ENCODE measurements around the gene TSPOAP1. TPM values are rescaled to one million over a fixed set of nuclear protein-coding genes. Genes with fewer than 3 reads are reported as not detected.

Gene TSPOAP1, protein sequence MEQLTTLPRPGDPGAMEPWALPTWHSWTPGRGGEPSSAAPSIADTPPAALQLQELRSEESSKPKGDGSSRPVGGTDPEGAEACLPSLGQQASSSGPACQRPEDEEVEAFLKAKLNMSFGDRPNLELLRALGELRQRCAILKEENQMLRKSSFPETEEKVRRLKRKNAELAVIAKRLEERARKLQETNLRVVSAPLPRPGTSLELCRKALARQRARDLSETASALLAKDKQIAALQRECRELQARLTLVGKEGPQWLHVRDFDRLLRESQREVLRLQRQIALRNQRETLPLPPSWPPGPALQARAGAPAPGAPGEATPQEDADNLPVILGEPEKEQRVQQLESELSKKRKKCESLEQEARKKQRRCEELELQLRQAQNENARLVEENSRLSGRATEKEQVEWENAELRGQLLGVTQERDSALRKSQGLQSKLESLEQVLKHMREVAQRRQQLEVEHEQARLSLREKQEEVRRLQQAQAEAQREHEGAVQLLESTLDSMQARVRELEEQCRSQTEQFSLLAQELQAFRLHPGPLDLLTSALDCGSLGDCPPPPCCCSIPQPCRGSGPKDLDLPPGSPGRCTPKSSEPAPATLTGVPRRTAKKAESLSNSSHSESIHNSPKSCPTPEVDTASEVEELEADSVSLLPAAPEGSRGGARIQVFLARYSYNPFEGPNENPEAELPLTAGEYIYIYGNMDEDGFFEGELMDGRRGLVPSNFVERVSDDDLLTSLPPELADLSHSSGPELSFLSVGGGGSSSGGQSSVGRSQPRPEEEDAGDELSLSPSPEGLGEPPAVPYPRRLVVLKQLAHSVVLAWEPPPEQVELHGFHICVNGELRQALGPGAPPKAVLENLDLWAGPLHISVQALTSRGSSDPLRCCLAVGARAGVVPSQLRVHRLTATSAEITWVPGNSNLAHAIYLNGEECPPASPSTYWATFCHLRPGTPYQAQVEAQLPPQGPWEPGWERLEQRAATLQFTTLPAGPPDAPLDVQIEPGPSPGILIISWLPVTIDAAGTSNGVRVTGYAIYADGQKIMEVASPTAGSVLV (N-terminal part only)
- 27.9 and 30.5 TPM in 2 replicates for total RNA-seq
- long read RNA-seq: 0 reads

DNA sequence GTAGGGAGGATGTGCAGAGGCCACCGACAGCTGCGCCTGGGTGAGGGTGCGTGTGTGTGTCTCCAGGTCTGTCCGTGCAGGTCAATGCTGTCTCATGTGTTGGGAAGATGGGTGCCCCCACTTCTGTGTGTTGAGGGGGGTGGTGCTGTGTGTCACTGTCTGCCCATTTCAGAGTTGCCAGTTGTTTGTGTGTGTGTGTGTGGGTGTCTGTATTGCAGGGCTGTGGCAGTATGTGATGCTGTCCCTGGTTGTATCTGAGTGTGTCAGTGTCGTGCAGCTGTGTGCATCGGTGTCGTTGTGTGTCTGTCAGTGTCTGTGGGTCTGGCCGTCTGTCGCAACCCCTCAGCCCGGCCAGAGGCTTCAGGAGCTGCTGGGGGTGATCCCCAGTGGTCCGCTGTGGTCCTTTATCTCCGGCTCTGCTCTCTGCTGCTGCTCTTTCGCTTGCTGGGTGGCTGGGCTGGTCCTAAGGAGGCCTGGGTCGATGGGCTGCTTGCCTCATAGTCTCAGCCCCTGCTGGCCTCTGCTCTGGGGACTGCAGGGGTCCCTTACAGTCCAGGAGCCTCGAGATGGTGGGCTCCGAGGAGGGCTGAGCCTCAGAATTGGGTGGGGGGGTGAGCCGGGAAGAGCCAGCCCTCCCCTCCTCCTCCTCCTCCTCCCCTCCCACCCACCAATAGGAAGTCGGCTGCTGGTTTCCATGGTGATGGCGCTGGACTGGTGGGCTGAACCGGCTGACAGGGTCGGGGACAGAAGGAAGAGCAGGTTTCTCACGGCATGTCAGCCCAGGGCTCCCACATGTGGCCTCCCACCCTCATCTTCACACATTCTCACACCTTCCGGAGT lies at the start of gene TSPOAP1:
Gene TSPOAP1, minus strand, starts transcription at position 601 of the 840 bp plus-strand sequence. CDS start 875 bp downstream, outside the sequence.
- TF ChIP-seq, protein P1, sequence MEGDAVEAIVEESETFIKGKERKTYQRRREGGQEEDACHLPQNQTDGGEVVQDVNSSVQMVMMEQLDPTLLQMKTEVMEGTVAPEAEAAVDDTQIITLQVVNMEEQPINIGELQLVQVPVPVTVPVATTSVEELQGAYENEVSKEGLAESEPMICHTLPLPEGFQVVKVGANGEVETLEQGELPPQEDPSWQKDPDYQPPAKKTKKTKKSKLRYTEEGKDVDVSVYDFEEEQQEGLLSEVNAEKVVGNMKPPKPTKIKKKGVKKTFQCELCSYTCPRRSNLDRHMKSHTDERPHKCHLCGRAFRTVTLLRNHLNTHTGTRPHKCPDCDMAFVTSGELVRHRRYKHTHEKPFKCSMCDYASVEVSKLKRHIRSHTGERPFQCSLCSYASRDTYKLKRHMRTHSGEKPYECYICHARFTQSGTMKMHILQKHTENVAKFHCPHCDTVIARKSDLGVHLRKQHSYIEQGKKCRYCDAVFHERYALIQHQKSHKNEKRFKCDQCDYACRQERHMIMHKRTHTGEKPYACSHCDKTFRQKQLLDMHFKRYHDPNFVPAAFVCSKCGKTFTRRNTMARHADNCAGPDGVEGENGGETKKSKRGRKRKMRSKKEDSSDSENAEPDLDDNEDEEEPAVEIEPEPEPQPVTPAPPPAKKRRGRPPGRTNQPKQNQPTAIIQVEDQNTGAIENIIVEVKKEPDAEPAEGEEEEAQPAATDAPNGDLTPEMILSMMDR (conservative IDR thresholded peaks at IDR 0.05): no peak
- H3K4me3 Mint-ChIP-seq: peak within 1 kb of the TSS; percentile 64

DNA sequence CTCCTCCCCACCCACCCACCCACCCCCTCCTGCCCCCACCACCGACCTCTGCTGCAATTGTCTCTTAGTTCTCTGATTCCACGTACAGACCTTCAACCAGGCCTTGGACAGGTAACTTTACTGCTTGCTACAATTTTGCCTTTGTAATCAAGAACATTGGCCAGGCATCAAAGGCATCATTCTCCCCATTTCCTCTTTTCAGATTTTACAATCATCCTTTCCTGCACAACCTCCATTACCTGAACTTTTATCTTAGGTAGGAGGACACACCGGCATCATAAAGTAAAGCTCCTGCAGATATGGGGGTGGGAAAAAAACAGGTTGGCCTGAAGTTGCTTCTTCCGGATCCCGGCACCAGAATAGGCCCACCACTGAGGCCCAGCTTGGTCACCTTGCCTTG lies 49.1 kb upstream of the TSPOAP1 start:
- no peak for DNase-seq (ENCODE audit: low read depth, low spot score)
- H3K9me3 Mint-ChIP-seq: no peaks in the 10 kb centered on the region
- no peak overlapping the region for H3K4me3 Mint-ChIP-seq
- peak overlapping the region; percentile 6 for H3K27ac Mint-ChIP-seq (ENCODE audit: unreplicated experiment)
- H3K36me3 Mint-ChIP-seq (ENCODE audit: low read depth): no peaks in the 10 kb centered on the region
- H3K27me3 Mint-ChIP-seq (ENCODE audit: low read depth): no peaks in the 10 kb centered on the region
- TF ChIP-seq, protein P1 (conservative IDR thresholded peaks at IDR 0.05): no peak
- peaks cover 37% of the 10 kb centered on the region for H3K4me1 Mint-ChIP-seq

More for the DNA sequence above, at the start of gene TSPOAP1:
- Mint-ChIP-seq H3K27ac (ENCODE audit: unreplicated experiment) (peak within 1 kb of the TSS; percentile 63), H3K36me3 (ENCODE audit: low read depth) (no peaks in the 10 kb centered on the region), H3K27me3 (ENCODE audit: low read depth) (no peaks in the 10 kb centered on the region), H3K9me3 (no peaks in the 10 kb centered on the region), H3K4me1 (peaks cover 40% of the 10 kb centered on the region)
- peak; percentile 58 for DNase-seq (ENCODE audit: low read depth, low spot score)

DNA sequence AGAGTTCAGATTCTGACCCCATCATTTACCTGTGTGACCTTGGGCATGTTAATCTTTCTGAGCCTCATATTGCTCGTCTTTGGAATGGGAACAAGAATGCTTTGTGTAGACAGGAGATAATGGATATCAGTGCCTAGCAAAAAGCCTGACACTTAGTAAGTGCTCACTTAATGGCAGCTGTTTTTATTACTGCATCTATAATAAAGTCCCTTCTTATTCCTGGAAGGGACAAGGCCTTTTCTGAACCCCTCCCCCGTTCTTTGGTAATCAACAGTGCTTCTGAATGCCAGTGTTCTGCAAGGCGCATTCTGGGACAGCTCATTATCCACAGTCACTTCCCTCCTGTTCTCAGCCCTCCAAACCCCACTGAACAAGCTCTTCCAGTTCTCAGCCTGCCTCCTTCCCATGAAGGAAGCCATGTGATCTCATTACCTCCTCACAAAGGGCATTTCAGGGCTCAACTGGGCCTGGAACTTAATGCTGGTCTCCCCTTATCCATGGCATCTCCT lies 48.6 kb upstream of the TSPOAP1 start:
- DNase-seq (ENCODE audit: low read depth, low spot score): no peak
- Mint-ChIP-seq H3K27ac (ENCODE audit: unreplicated experiment) (no peak overlapping the region), H3K36me3 (ENCODE audit: low read depth) (no peaks in the 10 kb centered on the region), H3K27me3 (ENCODE audit: low read depth) (no peaks in the 10 kb centered on the region), H3K9me3 (no peaks in the 10 kb centered on the region), H3K4me1 (peaks cover 37% of the 10 kb centered on the region), H3K4me3 (no peak overlapping the region)
- TF ChIP-seq, protein P1 (conservative IDR thresholded peaks at IDR 0.05): no peak

DNA sequence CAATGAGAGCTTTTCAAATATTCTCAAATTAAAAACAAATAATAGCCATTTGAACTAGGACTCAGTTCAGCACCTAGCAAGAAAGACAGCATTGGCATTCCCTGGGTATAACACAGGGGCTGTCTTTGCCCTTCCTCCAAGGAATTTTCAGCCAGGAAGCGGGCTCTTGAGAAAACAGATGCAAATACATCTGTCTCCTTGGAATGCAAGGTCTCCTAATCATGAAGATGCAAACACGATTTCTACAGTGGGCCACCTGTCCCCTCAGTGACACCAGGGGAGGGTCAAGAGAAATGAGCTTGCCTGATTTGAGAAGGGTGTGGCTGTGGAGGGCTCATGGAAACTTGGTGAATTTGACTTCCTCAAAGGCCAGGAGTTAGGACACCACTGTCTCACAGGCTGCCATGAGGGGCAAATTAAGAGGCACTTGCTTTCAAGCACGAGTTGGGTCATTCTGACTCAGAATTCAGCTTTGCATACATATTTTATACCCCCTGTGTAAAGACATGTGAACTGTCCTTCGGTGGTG lies 47.9 kb upstream of the TSPOAP1 start:
- H3K27me3 Mint-ChIP-seq (ENCODE audit: low read depth): no peaks in the 10 kb centered on the region
- H3K36me3 Mint-ChIP-seq (ENCODE audit: low read depth): no peaks in the 10 kb centered on the region
- TF ChIP-seq, protein P1 (conservative IDR thresholded peaks at IDR 0.05): no peak
- no peak overlapping the region for H3K27ac Mint-ChIP-seq (ENCODE audit: unreplicated experiment)
- H3K4me1 Mint-ChIP-seq: peaks cover 32% of the 10 kb centered on the region
- no peak overlapping the region for H3K4me3 Mint-ChIP-seq
- DNase-seq (ENCODE audit: low read depth, low spot score): no peak
- no peaks in the 10 kb centered on the region for H3K9me3 Mint-ChIP-seq
